NCI-H187 treated with DMSO at 0.1 percent for 48 hours (cell line): ENCODE results near the gene USH2A.

ENCODE experiments used
- DNase-seq: peaks from one replicate; lab custom pipeline; 2025; lab: John Stamatoyannopoulos, UW

Gene USH2A

DNA sequence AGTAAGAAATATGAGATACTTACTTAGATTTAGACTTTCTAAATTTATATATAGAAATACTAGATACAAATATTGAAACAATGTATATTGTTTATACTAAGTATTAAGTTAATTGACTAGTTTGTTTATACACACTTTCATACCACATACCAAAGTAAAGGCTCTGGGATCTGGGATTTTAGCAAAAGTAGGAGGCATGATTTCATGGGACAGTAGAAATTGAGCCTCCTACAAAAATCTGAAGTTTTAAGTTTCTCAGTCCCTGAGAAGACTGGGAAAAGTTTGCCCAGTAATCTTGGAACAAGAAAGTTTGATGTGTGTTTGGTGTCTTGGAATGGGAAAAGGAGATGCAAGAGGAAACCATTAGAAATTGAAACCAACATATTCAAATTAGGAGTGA is 825.3 kb downstream of the USH2A start:
- no peak for DNase-seq

DNA sequence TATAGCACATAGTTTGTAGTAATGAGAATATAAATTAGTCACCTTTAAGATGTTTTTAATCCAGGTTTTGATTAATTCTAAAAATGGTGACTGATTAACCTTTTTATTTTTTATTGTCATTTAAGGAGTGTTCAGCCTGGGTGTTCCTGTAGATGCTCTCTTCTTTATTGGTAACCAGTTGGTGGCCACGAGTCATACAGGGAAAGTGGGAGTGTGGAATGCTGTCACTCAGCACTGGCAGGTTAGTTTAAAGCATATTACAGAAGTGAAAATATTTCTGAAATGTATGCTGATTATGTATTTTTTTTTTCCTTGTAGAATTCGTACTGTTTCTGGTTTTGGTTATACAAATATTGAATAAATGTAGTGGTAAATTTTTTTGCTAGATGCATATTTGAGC is 828.0 kb downstream of the USH2A start:
- DNase-seq = no peak

DNA sequence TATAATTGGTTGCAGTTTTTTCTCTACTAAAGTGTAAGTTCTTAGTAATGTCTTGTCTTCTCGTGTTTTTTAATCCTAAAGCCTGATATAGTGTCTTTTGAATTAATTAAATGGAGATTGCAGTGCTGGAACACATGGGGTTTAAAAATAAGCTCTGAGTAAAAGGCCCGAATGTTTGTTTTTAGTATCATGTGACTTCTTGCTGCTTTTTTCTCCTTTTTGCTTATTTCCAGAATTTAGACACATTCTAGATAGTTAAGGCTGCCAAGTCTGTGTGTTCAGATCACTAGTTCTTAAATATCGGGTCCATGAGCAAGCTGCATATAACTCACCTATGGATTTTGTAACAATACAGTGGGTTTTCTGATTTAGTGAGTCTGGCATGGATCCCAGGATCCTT is 828.6 kb downstream of the USH2A start:
- no peak for DNase-seq

DNA sequence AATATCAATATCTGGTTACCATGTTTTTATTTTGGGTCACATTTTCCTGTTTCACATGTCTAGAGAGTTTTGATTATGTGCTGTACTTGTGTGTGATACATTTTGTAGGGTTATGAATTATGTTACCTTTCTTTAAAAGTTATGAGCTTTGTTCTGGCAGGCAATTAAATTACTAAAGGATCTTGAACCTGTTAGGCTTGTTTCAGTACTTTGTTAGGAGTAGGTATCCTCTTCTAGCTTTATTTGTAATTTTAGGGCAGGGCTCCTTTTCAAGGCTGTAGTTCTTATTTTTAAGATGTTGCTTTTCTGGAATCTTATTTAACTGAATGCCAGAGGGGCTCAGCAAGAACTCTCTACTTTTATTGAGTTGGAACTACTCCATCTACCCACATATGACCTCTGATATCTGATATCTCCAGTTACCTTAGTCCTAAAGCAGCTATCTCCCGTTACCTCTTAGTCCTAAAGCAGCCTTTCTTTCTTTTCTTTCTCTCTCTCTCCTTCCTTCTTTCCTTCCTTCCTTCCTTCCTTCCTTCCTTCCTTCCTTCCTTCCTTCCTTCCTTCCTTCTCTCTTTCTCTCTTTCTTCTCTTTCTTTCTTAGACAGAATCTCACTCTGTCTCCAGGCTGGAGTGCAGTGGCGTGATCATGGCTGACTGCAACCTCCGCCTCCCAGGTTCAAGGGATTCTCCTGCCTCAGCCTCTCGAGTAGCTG is 832.3 kb downstream of the USH2A start:
- DNase-seq = no peak

DNA sequence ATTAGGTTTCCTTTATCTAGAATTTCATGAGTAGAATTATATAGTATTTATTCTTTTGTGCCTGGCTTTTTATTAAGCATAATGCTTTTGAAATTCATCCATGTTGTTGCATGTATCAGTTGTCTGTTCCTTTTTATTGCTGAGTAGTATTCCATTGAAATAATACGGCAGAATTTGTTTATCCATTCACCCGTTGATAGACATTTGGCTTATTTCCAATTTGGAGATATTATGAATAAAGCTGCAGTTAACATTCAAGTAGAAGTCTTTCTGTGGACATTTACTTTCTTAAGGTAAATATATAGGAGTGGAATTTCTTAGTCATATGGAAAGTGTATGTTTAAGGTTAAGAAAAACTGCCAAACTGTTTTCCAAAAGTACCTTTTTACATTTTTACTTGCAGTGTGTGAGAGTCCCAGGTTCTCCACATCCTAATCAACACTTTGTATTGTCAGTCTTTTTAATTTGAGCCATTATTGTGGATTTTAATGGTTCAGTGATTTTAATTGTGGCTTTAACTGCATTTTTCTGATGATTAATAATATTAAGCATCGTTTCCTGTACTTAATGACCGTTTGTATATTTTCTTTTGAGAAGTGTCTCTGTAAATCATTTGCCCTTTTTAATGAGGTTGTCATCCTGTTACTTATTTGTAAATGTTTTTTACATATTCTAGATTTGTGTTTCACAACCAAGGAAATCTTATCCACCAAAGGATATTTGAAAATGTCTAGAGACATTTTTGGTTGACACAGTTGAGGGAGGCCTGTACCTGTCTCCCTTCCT is 833.4 kb downstream of the USH2A start:
- DNase-seq = no peak

DNA sequence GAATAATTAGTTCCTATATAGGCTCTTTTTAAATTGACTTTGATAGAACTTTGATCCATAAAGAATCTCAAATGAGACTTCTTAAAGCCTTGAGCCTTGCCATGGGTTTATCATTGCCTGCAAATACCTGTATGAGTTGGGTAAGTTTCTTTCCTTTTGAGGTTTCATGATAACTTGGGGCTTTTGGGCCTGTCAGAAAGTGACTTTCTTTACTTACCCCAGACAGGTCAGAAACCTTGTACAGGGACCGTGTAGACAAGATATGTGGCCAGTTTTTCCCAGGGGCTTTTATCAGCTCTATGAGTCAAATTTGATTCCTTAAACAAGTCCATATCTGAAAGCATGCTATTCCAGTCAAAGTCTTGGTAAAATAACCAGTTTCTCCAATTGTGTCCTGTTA is 838.9 kb downstream of the USH2A start:
- DNase-seq = no peak

DNA sequence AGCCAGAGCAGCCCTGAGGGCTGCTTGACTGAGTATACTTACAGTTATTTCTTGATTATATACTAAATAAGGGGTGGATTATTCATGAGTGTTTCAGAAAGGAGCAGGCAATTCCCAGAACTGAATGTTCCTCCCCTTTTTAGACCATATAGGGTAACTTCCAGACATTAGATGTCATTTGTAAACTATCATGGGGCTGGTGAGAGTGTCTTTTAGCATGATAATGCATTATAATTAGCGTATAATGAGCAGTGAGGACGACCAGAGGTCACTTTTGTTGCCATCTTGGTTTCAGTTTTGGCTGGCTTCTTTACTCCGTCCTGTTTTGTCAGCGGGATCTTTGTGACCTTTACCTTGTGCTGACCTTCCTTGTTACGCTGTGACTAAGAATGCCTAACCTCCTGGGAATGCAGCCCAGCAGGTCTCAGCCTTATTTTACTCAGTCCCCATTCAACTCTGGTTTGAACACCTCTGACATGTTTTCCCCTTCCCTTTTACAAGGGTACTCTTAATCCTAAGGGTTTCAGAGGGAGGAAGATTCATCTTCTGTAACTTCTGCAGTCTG is 840.0 kb downstream of the USH2A start:
- no peak for DNase-seq

DNA sequence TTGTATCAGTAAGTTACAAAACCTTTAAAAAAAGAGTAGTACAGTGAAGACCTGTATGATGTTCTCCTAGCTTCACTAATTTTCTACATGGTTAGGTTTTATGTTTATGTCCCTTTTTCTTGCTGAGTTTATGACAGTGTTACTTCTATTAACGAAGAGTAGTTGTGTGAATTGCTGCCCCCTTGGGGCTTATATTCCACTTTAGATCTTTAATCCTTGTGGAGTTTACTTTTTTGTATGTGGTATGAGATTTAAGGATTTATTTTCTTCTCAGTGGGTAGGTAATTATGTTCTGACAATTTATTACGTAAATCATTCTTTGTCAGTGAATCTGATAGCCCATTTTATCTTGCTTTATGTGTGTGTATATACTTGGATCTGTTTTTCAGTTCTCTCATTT is 841.4 kb downstream of the USH2A start:
- no peak for DNase-seq
